H1 (cell line): ENCODE results near the gene MFSD2A. TPM values are rescaled to one million over a fixed set of nuclear protein-coding genes. Genes with fewer than 3 reads are reported as not detected.

ENCODE experiments used
- CTCF ChIA-PET: fragments of 300-600 bp; sonication (Branson Sonifier 250); formaldehyde crosslinking; loops from one replicate; lab custom pipeline; 2021; ENCODE audit not compliant: partially characterized antibody; lab: Charles Lee
- POLR2A ChIA-PET: fragments of 300-600 bp; sonication (Branson Sonifier 250); formaldehyde crosslinking; loops from one replicate; lab custom pipeline; 2021; ENCODE audit warnings: inconsistent platforms; ENCODE audit not compliant: partially characterized antibody; lab: Charles Lee
- DNase-seq, 2 experiments: peaks; one replicate each; pipeline versions ENCODE4 v3.0.0 to v3.0.0-alpha.2; 2010 to 2022; ENCODE audit warnings: low spot score in 2 of 2, low read depth in 1 of 2, mixed read lengths in 1 of 2
- FAIRE-seq: peaks from 2 replicates; lab custom pipeline; 2011; peaks lifted over from hg19 to GRCh38; lab: Jason Lieb, UNC
- H2AFZ ChIP-seq: 2 replicates; pipeline ENCODE4 v1.8.1; 2012; ENCODE audit warnings: low read length, inconsistent platforms
- H2AK5ac ChIP-seq: 2 replicates; pipeline ENCODE4 v1.6.1; 2013; ENCODE audit warnings: low read depth, low read length
- H2BK120ac ChIP-seq: replicated peaks from 2 replicates; pipeline ENCODE3; 2013; ENCODE audit warnings: low read depth, low read length, inconsistent platforms
- H2BK12ac ChIP-seq: 2 replicates; pipeline ENCODE4 v1.6.1; 2013; ENCODE audit warnings: low read depth, low read length
- H2BK15ac ChIP-seq: 2 replicates; pipeline ENCODE4 v1.6.1; 2013; ENCODE audit warnings: low read length
- H2BK20ac ChIP-seq: 2 replicates; pipeline ENCODE4 v1.6.1; 2013; ENCODE audit warnings: low read length
- H2BK5ac ChIP-seq: 2 replicates; pipeline ENCODE4 v1.6.1; 2013; ENCODE audit warnings: low read depth, low read length
- H3K14ac ChIP-seq: 2 replicates; pipeline ENCODE4 v1.6.1; 2013; ENCODE audit warnings: inconsistent platforms; ENCODE audit not compliant: insufficient read length
- H3K18ac ChIP-seq: 2 replicates; pipeline ENCODE4 v1.6.1; 2013; ENCODE audit warnings: low read length; ENCODE audit errors: extremely low read depth
- H3K23ac ChIP-seq: 2 replicates; pipeline ENCODE4 v1.6.1; 2013; ENCODE audit warnings: inconsistent platforms; ENCODE audit not compliant: insufficient read length
- H3K23me2 ChIP-seq: 2 replicates; pipeline ENCODE4 v1.6.1; 2013; ENCODE audit warnings: low read depth, low read length
- H3K27ac ChIP-seq: 2 replicates; pipeline ENCODE4 v1.6.1; 2011; ENCODE audit warnings: low read depth, low read length, inconsistent platforms
- H3K27me3 ChIP-seq, 4 experiments: replicated peaks in 1 of 4; 1 replicate in 1 of 4; 2 replicates in 3 of 4; pipeline versions ENCODE4 v1.6.1 to v1.8.1; 2011 to 2013; ENCODE audit warnings: low read length in 3 of 4, mild to moderate bottlenecking in 3 of 4, inconsistent platforms in 2 of 4, mixed read lengths in 2 of 4, moderate library complexity in 1 of 4; ENCODE audit not compliant: control insufficient read depth in 3 of 4, insufficient read depth in 3 of 4; ENCODE audit errors: extremely low read depth in 1 of 4
- H3K36me3 ChIP-seq, 4 experiments: 2 replicates each; pipeline versions ENCODE4 v1.6.1 to v1.8.1; 2011 to 2013; ENCODE audit warnings: mild to moderate bottlenecking in 4 of 4, low read length in 3 of 4, moderate library complexity in 2 of 4, control low read depth in 1 of 4, inconsistent platforms in 1 of 4; ENCODE audit not compliant: insufficient read depth in 4 of 4, control insufficient read depth in 2 of 4
- H3K4ac ChIP-seq: replicated peaks from 2 replicates; pipeline ENCODE3; 2013; ENCODE audit warnings: low read length, low read depth, mixed read lengths, inconsistent platforms; ENCODE audit not compliant: insufficient read length
- H3K4me1 ChIP-seq, 4 experiments: replicated peaks in 1 of 4; 1 replicate in 1 of 4; 2 replicates in 3 of 4; pipeline versions ENCODE4 v1.6.1 to v1.8.1; 2011 to 2013; ENCODE audit warnings: low read length in 3 of 4, inconsistent platforms in 2 of 4, mixed read lengths in 1 of 4; ENCODE audit not compliant: insufficient read depth in 4 of 4, control insufficient read depth in 3 of 4
- H3K4me2 ChIP-seq, 2 experiments: 2 replicates each; pipeline versions ENCODE4 v1.6.1 to v1.8.1; 2011 to 2013; ENCODE audit warnings: low read depth in 2 of 2, low read length in 2 of 2, control low read depth in 1 of 2, inconsistent platforms in 1 of 2, mild to moderate bottlenecking in 1 of 2; ENCODE audit not compliant: insufficient read depth in 1 of 2
- H3K4me3 ChIP-seq, 4 experiments: fragments of 200-600, 300-600 bp in 1 of 4; sonication (generic), shearing (Covaris generic), sonication (Bioruptor Twin) in 1 of 4; 2 replicates each; pipeline versions ENCODE4 v1.5.1 to v1.8.1; 2011 to 2016; ENCODE audit warnings: low read length in 4 of 4, low read depth in 3 of 4, control low read depth in 2 of 4, inconsistent platforms in 2 of 4, mild to moderate bottlenecking in 2 of 4, mixed read lengths in 1 of 4, moderate library complexity in 1 of 4; ENCODE audit not compliant: insufficient read depth in 2 of 4; ENCODE audit errors: extremely low read depth in 1 of 4
- H3K56ac ChIP-seq: replicated peaks from 2 replicates; pipeline ENCODE3; 2013; ENCODE audit warnings: low read depth, mild to moderate bottlenecking, mixed read lengths, low read length, inconsistent platforms; ENCODE audit not compliant: insufficient read length
- H3K79me1 ChIP-seq: 2 replicates; pipeline ENCODE4 v1.6.1; 2013; ENCODE audit warnings: low read depth, low read length, control low read depth
- H3K79me2 ChIP-seq, 2 experiments: 2 replicates each; pipeline versions ENCODE4 v1.6.1 to v1.8.1; 2012 to 2013; ENCODE audit warnings: low read length in 2 of 2, mild to moderate bottlenecking in 2 of 2, inconsistent platforms in 1 of 2; ENCODE audit not compliant: insufficient read depth in 2 of 2, control insufficient read depth in 1 of 2
- H3K9ac ChIP-seq, 4 experiments: replicated peaks in 1 of 4; 1 replicate in 1 of 4; 2 replicates in 3 of 4; pipeline versions ENCODE4 v1.6.1 to v1.8.1; 2011 to 2013; ENCODE audit warnings: low read depth in 3 of 4, low read length in 3 of 4, control low read depth in 2 of 4, mild to moderate bottlenecking in 2 of 4, moderate library complexity in 2 of 4, inconsistent platforms in 1 of 4; ENCODE audit errors: extremely low read depth in 1 of 4
- H3K9me3 ChIP-seq, 2 experiments: 2 replicates each; pipeline versions ENCODE4 v1.6.1 to v1.8.1; 2012 to 2013; ENCODE audit warnings: mild to moderate bottlenecking in 2 of 2, moderate library complexity in 2 of 2, control low read depth in 1 of 2, inconsistent platforms in 1 of 2, low read depth in 1 of 2, low read length in 1 of 2, mixed read lengths in 1 of 2; ENCODE audit not compliant: insufficient read depth in 2 of 2
- H4K20me1 ChIP-seq, 2 experiments: replicated peaks in 1 of 2; 2 replicates each; pipeline versions ENCODE3 to v1.8.1; 2011 to 2013; ENCODE audit warnings: inconsistent platforms in 2 of 2, low read length in 2 of 2, mild to moderate bottlenecking in 1 of 2; ENCODE audit not compliant: insufficient read depth in 2 of 2, control insufficient read depth in 1 of 2
- H4K5ac ChIP-seq: 2 replicates; pipeline ENCODE4 v1.6.1; 2013; ENCODE audit warnings: low read length, low read depth, mixed read lengths, inconsistent platforms; ENCODE audit not compliant: insufficient read length
- H4K8ac ChIP-seq: 2 replicates; pipeline ENCODE4 v1.8.0; 2013; ENCODE audit warnings: mild to moderate bottlenecking, moderate library complexity, low read length, inconsistent platforms; ENCODE audit not compliant: insufficient read depth; ENCODE audit errors: extremely low read depth
- H4K91ac ChIP-seq: replicated peaks from 2 replicates; pipeline ENCODE3; 2013; ENCODE audit warnings: low read length, mixed read lengths, inconsistent platforms; ENCODE audit not compliant: insufficient read length
- PHF8 ChIP-seq: fragments of 200-600 bp; sonication (generic); conservative IDR thresholded peaks from 2 replicates; pipeline ENCODE4 v1.7.1; 2012; ENCODE audit warnings: low read depth, mild to moderate bottlenecking, inconsistent platforms, low read length, moderate library complexity
- POLR2A ChIP-seq, 2 experiments: IDR thresholded peaks; 1 replicate in 1 of 2; 2 replicates in 1 of 2; pipeline ENCODE4 v1.6.1; 2011; ENCODE audit warnings: low read depth in 2 of 2, low read length in 2 of 2, mild to moderate bottlenecking in 2 of 2; ENCODE audit errors: control extremely low read depth in 1 of 2
- POLR2AphosphoS5 ChIP-seq: IDR thresholded peaks from 2 replicates; pipeline ENCODE4 v1.6.1; 2011; ENCODE audit warnings: low read depth, low read length
- RAD21 ChIP-seq, 2 experiments: IDR thresholded peaks in 1 of 2; conservative IDR thresholded peaks in 1 of 2; 2 replicates each; pipeline ENCODE4 v1.6.1; 2011; ENCODE audit warnings: low read depth in 2 of 2, low read length in 2 of 2, improper control_type of control experiment in 1 of 2, inconsistent platforms in 1 of 2, mild to moderate bottlenecking in 1 of 2, moderate library complexity in 1 of 2
- RBBP5 ChIP-seq: IDR thresholded peaks from 2 replicates; pipeline ENCODE4 v1.7.1; 2012; ENCODE audit warnings: low read depth, mild to moderate bottlenecking, inconsistent platforms, low read length, moderate library complexity, borderline replicate concordance
- SAP30 ChIP-seq: fragments of 300-600 bp; sonication (generic); IDR thresholded peaks from 2 replicates; pipeline ENCODE4 v1.7.1; 2012; ENCODE audit warnings: low read length, moderate library complexity, mild to moderate bottlenecking, inconsistent platforms; ENCODE audit not compliant: insufficient read depth, insufficient replicate concordance
- WGBS, 2 experiments: shearing (Covaris generic) in 1 of 2; methylation state at CpG; one replicate each; pipeline versions ENCODE4 v1.1.6 to v1.1.7; 2013 to 2015; ENCODE audit warnings: low lambda C conversion rate in 2 of 2, mixed read lengths in 2 of 2, inconsistent platforms in 1 of 2, low coverage in 1 of 2, missing lambda C conversion rate in 1 of 2; ENCODE audit not compliant: insufficient replicate concordance in 2 of 2, insufficient coverage in 1 of 2, insufficient read length in 1 of 2; ENCODE audit errors: extremely low coverage in 1 of 2, missing lambda C conversion rate in 1 of 2; 5-methylcytosine and 5-hydroxymethylcytosine counted together
- polyA plus RNA-seq, 7 experiments: library from polyadenylated mRNA; depleted of rRNA in 3 of 7; stranded (reverse) in 5 of 7; unstranded in 2 of 7; fragments of >200 nt in 5 of 7; fragments of 200-250 nt in 2 of 7; gene quantifications; 1 replicate in 5 of 7; 2 replicates in 1 of 7; 4 replicates in 1 of 7; pipeline versions ENCODE4 v1.2.1 to v1.2.3, GENCODE V29; 2011 to 2013; ENCODE audit warnings: missing spikeins in 2 of 7, mixed read lengths in 2 of 7
- total RNA-seq: library from RNA; stranded (reverse); fragmentation: NEBNext Ultra II Directional; extraction: Animal tissue kit (Norgen Biotek cat#: 25700); gene quantifications from 2 replicates; pipeline ENCODE4 v1.2.1, GENCODE V29; 2021
- TF ChIP-seq, protein P1 (sequence below): IDR thresholded peaks from 2 replicates; pipeline ENCODE4 v1.6.1; 2012; ENCODE audit warnings: low read length, inconsistent platforms

Gene MFSD2A
- total and polyA plus RNA-seq, 2 of the 8 experiments (the other 6 are each of a cell fraction or from before 2014, with no cell fraction given), result 18.3 to 25.9 TPM

DNA sequence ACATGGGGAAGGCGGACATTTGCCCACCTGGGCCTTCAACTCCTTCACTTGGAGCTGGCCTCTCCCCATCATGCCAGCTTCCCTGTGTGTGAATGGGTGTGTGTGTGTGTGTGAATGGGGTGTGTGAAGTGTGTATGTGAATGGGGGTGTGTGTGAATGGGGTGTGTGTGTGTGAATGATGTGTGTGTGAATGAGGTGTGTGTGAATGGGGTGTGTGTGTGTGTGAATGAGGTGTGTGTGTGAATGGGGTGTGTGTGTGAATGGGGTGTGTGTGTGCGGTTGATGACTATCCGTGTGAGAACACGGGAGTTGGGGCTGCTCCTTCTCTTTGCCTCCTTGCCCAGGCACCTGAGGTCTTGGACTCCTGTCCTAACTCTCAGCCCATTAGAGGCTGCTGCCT, 9.6 kb downstream of the MFSD2A start:
- Histone ChIP-seq H2BK5ac (0 out of 2 replicates have a peak overlapping the region, but pooled peaks have one; percentile 44), H3K36me3 (peaks cover 6 to 42% (median 33%) of the 10 kb centered on the region in 4 experiments), H3K4me2 (no peak overlapping the region), H3K14ac (no peak overlapping the region), H3K27me3 (no peaks in the 10 kb centered on the region), H3K4me1 (no peaks in the 10 kb centered on the region), H3K9me3 (no peaks in the 10 kb centered on the region), H3K9ac (peak overlapping the region in 1 of 4 experiments; percentile 21; a peak in 1 of 7 replicates), H3K23ac (no peak overlapping the region), H4K91ac (no peak overlapping the region), H3K56ac (no peak overlapping the region), H4K5ac (no peak overlapping the region), H2BK20ac (no peak overlapping the region), H2AFZ (no peak overlapping the region), H3K18ac (no peak overlapping the region), H2AK5ac (no peak overlapping the region), H3K79me1 (no peaks in the 10 kb centered on the region; the same call in 1 of the 2 replicates), H3K79me2 (no peaks in the 10 kb centered on the region), H2BK15ac (no peak overlapping the region), H2BK120ac (no peak overlapping the region), H4K8ac (no peak overlapping the region), H2BK12ac (no peak overlapping the region), H4K20me1 (peaks cover 2 to 11% of the 10 kb centered on the region in 2 experiments), H3K4ac (no peak overlapping the region), H3K23me2 (peaks cover 3% of the 10 kb centered on the region; the same call in 1 of the 2 replicates), H3K4me3 (no peak overlapping the region), H3K27ac (no peak overlapping the region)
- CTCF ChIA-PET, result interaction anchor here (1.1 to 12.8 kb wide), 3 partner anchors 9 to 46 kb away, joined by 3 to 263 read pairs (median 27); no protein-coding TSS in a partner anchor
- FAIRE-seq (no peak), DNase-seq (no peak)
- WGBS, 2 experiments, result 85 to 100% methylated on average over 1 to 4 of the region's 4 CpGs
- TF ChIP-seq RBBP5, result no peak
- TF ChIP-seq PHF8, result no peak
- TF ChIP-seq RAD21 (IDR thresholded peaks at IDR 0.05 in 1 of 2, conservative IDR thresholded peaks at IDR 0.05 in 1 of 2; ENCODE audit: low read depth in 2 of 2, low read length in 2 of 2), result no peak
- TF ChIP-seq POLR2AphosphoS5, result peak; percentile 66
- TF ChIP-seq, protein P1, sequence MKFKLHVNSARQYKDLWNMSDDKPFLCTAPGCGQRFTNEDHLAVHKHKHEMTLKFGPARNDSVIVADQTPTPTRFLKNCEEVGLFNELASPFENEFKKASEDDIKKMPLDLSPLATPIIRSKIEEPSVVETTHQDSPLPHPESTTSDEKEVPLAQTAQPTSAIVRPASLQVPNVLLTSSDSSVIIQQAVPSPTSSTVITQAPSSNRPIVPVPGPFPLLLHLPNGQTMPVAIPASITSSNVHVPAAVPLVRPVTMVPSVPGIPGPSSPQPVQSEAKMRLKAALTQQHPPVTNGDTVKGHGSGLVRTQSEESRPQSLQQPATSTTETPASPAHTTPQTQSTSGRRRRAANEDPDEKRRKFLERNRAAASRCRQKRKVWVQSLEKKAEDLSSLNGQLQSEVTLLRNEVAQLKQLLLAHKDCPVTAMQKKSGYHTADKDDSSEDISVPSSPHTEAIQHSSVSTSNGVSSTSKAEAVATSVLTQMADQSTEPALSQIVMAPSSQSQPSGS, result no peak
- TF ChIP-seq POLR2A (IDR thresholded peaks at IDR 0.05; ENCODE audit: control extremely low read depth in 1 of 2, low read depth in 2 of 2, low read length in 2 of 2), result no peak
- TF ChIP-seq SAP30, result no peak
- POLR2A ChIA-PET, result interaction anchor here (1.6 kb wide), 1 partner anchor 9 kb away, joined by 8 read pairs; the partner anchor contains the start of gene MFSD2A
